Smooth muscle cell (in vitro differentiated cells): ENCODE results near the gene RSPH1. TPM values are rescaled to one million over a fixed set of nuclear protein-coding genes. Genes with fewer than 3 reads are reported as not detected.

Experiments used
- DNase-seq: peaks from one replicate; lab custom pipeline; 2025; ENCODE audit not compliant: unreplicated experiment; lab: John Stamatoyannopoulos, UW
- H2AFZ ChIP-seq: fragments of 200-600 bp; sonication (generic); 2 replicates; pipeline ENCODE4 v1.6.0; 2016; ENCODE audit warnings: antibody characterized with exemption, low read depth, mild to moderate bottlenecking
- H3F3A ChIP-seq: fragments of 200-600 bp; sonication (generic); 2 replicates; pipeline ENCODE4 v1.6.0; 2017; ENCODE audit warnings: antibody characterized with exemption, low read depth
- H3K27ac ChIP-seq: fragments of 200-600 bp; sonication (generic); 2 replicates; pipeline ENCODE4 v1.5.1; 2016; ENCODE audit warnings: low read depth, mild to moderate bottlenecking
- H3K27me3 ChIP-seq: fragments of 200-600 bp; sonication (generic); 2 replicates; pipeline ENCODE4 v1.6.1; 2016; ENCODE audit warnings: low read depth, mild to moderate bottlenecking
- H3K36me3 ChIP-seq: fragments of 200-600 bp; sonication (generic); 2 replicates; pipeline ENCODE4 v1.5.1; 2016; ENCODE audit warnings: low read depth
- H3K4me1 ChIP-seq: fragments of 200-600 bp; sonication (generic); 2 replicates; pipeline ENCODE4 v1.5.1; 2016; ENCODE audit warnings: low read depth
- H3K4me2 ChIP-seq: fragments of 200-600 bp; sonication (generic); 2 replicates; pipeline ENCODE4 v1.6.0; 2016; ENCODE audit warnings: mild to moderate bottlenecking
- H3K4me3 ChIP-seq: fragments of 200-600 bp; sonication (generic); 2 replicates; pipeline ENCODE4 v1.5.1; 2016; ENCODE audit warnings: mild to moderate bottlenecking
- H3K79me2 ChIP-seq: fragments of 200-600 bp; sonication (generic); 2 replicates; pipeline ENCODE4 v1.6.0; 2016; ENCODE audit warnings: low read depth, mild to moderate bottlenecking
- H3K9ac ChIP-seq: fragments of 200-600 bp; sonication (generic); 2 replicates; pipeline ENCODE4 v1.6.0; 2016; ENCODE audit warnings: low read depth
- H3K9me3 ChIP-seq: fragments of 200-600 bp; sonication (generic); replicated peaks from 2 replicates; pipeline ENCODE4 v1.5.1; 2016; ENCODE audit warnings: low read depth
- H4K20me1 ChIP-seq: fragments of 200-600 bp; sonication (generic); 2 replicates; pipeline ENCODE4 v1.6.0; 2016; ENCODE audit warnings: low read depth
- CTCF ChIP-seq: fragments of 200-600 bp; sonication (generic); IDR thresholded peaks from 2 replicates; pipeline ENCODE4 v1.5.1; 2017; ENCODE audit warnings: borderline replicate concordance, mild to moderate bottlenecking, antibody characterized with exemption; ENCODE audit not compliant: insufficient read depth, poor library complexity, severe bottlenecking
- WGBS: methylation state at CpG from one replicate; pipeline ENCODE4 v1.1.7; 2016; ENCODE audit warnings: low lambda C conversion rate; 5-methylcytosine and 5-hydroxymethylcytosine counted together
- polyA plus RNA-seq: library from polyadenylated mRNA; unstranded; fragments of >200 nt; fragmentation: Nextera tagmentation; extraction: Ambion mirVana; gene quantifications from 2 replicates; pipeline ENCODE4 v1.2.1, GENCODE V29; 2016
- total RNA-seq: library from RNA; depleted of rRNA; stranded (reverse); fragments of >200 nt; gene quantifications from 2 replicates; pipeline ENCODE4 v1.2.3, GENCODE V29; 2014

Gene RSPH1
- total and polyA plus RNA-seq, 2 experiments from 2014 or later: 0.16 TPM; not detected in 1

DNA sequence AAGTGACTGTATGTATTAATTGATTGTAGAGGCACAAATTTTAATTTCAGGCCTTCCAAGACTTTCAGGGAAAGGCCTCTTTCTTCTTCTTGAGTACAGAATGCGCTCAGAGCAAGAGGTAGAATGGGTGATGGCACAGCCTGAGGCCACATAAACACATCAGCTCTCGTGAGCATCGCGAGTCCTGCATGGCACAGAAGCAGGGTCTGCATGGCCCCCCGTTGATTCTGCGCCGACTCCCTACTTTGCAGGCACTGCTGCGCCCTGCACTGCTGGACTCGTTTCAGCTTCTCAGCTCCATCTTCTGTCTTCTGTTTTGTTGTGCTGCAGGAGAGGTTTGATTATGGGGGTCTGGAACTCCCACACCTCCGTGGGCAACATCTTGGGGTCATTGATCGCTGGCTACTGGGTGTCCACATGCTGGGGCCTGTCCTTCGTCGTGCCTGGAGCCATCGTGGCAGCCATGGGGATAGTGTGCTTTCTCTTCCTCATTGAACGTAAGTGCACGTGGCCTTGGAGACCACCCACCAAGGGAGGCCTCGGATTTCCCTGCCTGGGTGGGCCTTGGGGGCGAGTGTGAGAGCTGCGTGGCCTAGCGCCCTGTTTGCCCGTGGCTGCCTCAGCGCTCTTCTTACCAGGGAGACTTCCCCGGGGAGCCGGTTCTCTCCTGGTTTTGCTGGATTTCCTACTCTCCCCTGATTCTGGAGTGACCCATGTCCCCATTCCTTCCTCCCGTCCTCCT is 47.3 kb upstream of the RSPH1 start:
- no peak for TF ChIP-seq CTCF
- Histone ChIP-seq H3K36me3 (no peaks in the 10 kb centered on the region), H3K4me1 (no peaks in the 10 kb centered on the region), H3K9me3 (no peaks in the 10 kb centered on the region), H3K27me3 (no peaks in the 10 kb centered on the region), H3K27ac (no peak overlapping the region), H3K79me2 (no peaks in the 10 kb centered on the region), H3K9ac (no peak overlapping the region), H2AFZ (no peak overlapping the region), H3K4me3 (no peak overlapping the region), H4K20me1 (no peaks in the 10 kb centered on the region), H3F3A (peaks cover 5% of the 10 kb centered on the region), H3K4me2 (no peak overlapping the region)
- no peak for DNase-seq
- WGBS: 93% methylated on average over 25 of the region's 25 CpGs

DNA sequence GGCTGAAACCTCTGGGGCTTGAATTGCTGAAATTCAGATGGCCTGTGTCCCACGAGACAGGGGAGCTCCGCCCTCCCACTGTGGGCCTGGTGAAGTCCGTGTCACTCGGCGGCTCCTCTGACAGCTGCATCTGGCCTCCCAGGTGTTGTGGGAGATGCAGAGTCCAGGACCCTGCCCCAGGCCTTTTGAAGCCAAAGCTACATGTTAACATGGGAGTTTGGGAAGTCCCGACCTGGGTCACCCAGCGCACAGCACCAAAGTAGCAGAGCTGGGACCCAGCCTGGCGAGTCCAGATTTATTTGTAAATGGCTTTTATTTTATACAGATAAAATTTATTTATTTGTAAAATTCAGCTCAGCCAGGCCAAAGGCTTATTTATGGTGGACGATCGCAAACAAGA is 46.6 kb upstream of the RSPH1 start:
- no peaks in the 10 kb centered on the region for H3K4me1 ChIP-seq
- H3F3A ChIP-seq: peaks cover 10% of the 10 kb centered on the region
- no peaks in the 10 kb centered on the region for H3K36me3 ChIP-seq
- no peak overlapping the region for H3K27ac ChIP-seq
- H3K4me3 ChIP-seq: no peak overlapping the region
- no peaks in the 10 kb centered on the region for H3K27me3 ChIP-seq
- DNase-seq: no peak
- no peak overlapping the region for H3K4me2 ChIP-seq
- H4K20me1 ChIP-seq: no peaks in the 10 kb centered on the region
- 96% methylated on average over 10 of the region's 10 CpGs for WGBS
- TF ChIP-seq CTCF: no peak
- H3K9ac ChIP-seq: no peak overlapping the region
- H3K79me2 ChIP-seq: no peaks in the 10 kb centered on the region
- H2AFZ ChIP-seq: no peak overlapping the region
- no peaks in the 10 kb centered on the region for H3K9me3 ChIP-seq

DNA sequence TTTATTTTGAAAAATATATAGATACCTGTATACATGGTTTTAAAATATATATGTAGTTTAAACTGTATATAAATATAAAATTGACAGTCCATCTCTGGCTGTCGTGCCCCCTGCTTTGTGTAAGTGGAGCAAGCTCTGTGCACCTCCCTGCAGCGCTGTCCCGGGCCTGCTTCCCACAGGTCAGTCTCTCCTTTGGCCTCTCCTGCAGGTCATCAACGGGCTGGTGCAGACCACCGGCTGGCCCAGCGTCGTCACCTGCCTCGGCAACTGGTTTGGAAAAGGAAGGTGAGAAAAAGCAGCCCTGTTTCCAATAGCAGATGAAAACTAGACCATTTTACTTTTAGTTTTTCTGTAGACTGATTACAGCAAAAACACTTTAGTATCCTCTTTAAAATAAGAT is 46.2 kb upstream of the RSPH1 start:
- H3K36me3 ChIP-seq: no peaks in the 10 kb centered on the region
- TF ChIP-seq CTCF: no peak
- no peak overlapping the region for H3K4me2 ChIP-seq
- DNase-seq: no peak
- WGBS: 97% methylated on average over 8 of the region's 8 CpGs
- H3K79me2 ChIP-seq: no peaks in the 10 kb centered on the region
- no peak overlapping the region for H3K9ac ChIP-seq
- no peaks in the 10 kb centered on the region for H3K4me1 ChIP-seq
- H3F3A ChIP-seq: peaks cover 10% of the 10 kb centered on the region
- H3K4me3 ChIP-seq: no peak overlapping the region
- H3K27me3 ChIP-seq: no peaks in the 10 kb centered on the region
- H3K27ac ChIP-seq: no peak overlapping the region
- H4K20me1 ChIP-seq: no peaks in the 10 kb centered on the region
- H2AFZ ChIP-seq: no peak overlapping the region
- H3K9me3 ChIP-seq: no peaks in the 10 kb centered on the region

DNA sequence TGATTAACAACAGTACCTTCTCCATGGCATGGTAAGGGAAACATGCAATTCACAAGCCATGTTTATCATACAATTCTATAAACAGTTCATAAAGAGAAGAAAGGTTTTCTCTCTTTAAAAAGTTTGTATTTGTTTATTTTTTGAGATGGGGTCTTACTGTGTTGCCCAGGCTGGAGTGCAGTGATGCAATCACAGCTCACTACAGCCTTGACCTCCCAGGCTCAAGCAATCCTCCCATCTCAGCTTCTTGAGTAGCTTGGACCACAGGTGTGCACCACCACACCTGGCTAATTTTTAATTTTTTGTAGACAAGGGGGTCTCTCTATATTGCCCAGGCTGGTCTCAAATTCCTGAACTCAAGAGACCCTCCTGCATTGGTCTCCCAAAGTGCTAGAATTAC is 45.6 kb upstream of the RSPH1 start:
- Histone ChIP-seq H2AFZ (no peak overlapping the region), H3K4me2 (no peak overlapping the region), H3K9me3 (no peaks in the 10 kb centered on the region), H3K9ac (no peak overlapping the region), H3K4me1 (no peaks in the 10 kb centered on the region), H3F3A (peaks cover 10% of the 10 kb centered on the region), H3K27me3 (no peaks in the 10 kb centered on the region), H3K79me2 (no peaks in the 10 kb centered on the region), H3K27ac (no peak overlapping the region), H3K36me3 (no peaks in the 10 kb centered on the region), H3K4me3 (no peak overlapping the region), H4K20me1 (no peaks in the 10 kb centered on the region)
- no peak for DNase-seq
- no peak for TF ChIP-seq CTCF
